Muscle layer of duodenum (tissue), 2 donors: ENCODE measurements around the gene BDH1.
"Not testable (repeated sequence)": the region's sequence is repeated elsewhere in the genome, so short reads cannot be mapped to it uniquely, and the experiment has no call there.

Experiments
- H3K27ac ChIP-seq: one replicate; pipeline ENCODE4 v1.7.0; 2013; ENCODE audit warnings: mild to moderate bottlenecking, low read length
- H3K27me3 ChIP-seq: one replicate; pipeline ENCODE4 v1.7.0; 2013; ENCODE audit warnings: low read depth, mild to moderate bottlenecking, control low read depth, low read length
- H3K36me3 ChIP-seq, 2 donors: one replicate each; pipeline ENCODE4 v1.7.0; 2013; ENCODE audit warnings: low read length in 2 of 2, control low read depth in 1 of 2, mild to moderate bottlenecking in 1 of 2; ENCODE audit not compliant: insufficient read depth in 2 of 2, control insufficient read depth in 1 of 2
- H3K4me1 ChIP-seq, 2 donors: one replicate each; pipeline ENCODE4 v1.7.0; 2013; ENCODE audit warnings: low read length in 2 of 2, mild to moderate bottlenecking in 2 of 2, control low read depth in 1 of 2, moderate library complexity in 1 of 2; ENCODE audit not compliant: insufficient read depth in 2 of 2, control insufficient read depth in 1 of 2
- H3K4me3 ChIP-seq, 2 donors: one replicate each; pipeline ENCODE4 v1.7.0; 2013; ENCODE audit warnings: low read length in 2 of 2, low read depth in 1 of 2, mild to moderate bottlenecking in 1 of 2
- H3K9me3 ChIP-seq, 2 donors: one replicate each; pipeline ENCODE4 v1.7.0; 2013; ENCODE audit warnings: low read length in 2 of 2, control low read depth in 1 of 2, mild to moderate bottlenecking in 1 of 2; ENCODE audit not compliant: control insufficient read depth in 1 of 2
- donor health status: healthy.

The BDH1 gene

GRCh38 chr3:197592361-197593045 is 36.7 kb upstream of the BDH1 start:
- H3K4me3 ChIP-seq, result no peak overlapping the region
- H3K27ac ChIP-seq, result no peak overlapping the region
- H3K4me1 ChIP-seq, result no peaks in the 10 kb centered on the region
- H3K36me3 ChIP-seq, result no peaks in the 10 kb centered on the region
- H3K27me3 ChIP-seq, result no peaks in the 10 kb centered on the region
- H3K9me3 ChIP-seq, result no peaks in the 10 kb centered on the region

DNA sequence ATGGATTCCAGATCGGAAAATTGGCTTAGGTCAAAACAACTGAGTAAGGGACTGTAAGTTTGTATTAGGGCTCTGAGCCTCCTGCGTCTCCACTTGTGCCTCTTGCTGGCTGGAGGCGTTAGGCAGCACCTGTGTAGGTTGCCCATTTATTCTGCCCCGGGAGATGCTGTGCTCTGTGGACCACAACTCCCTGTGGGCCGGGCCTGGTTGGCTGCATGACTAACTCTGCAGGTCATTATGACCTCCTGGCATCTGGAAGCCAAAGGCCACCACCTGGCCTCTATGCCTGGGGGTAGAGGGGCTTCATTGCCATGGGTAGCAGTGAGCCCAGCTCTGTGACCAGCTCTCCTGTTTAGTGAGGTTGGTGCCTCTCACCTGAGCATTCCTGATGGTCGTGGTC is 36.0 kb upstream of the BDH1 start:
- H3K4me3 ChIP-seq, result no peak overlapping the region
- no peaks in the 10 kb centered on the region for H3K36me3 ChIP-seq
- no peak overlapping the region for H3K27ac ChIP-seq
- H3K9me3 ChIP-seq, result no peaks in the 10 kb centered on the region
- H3K4me1 ChIP-seq, result no peaks in the 10 kb centered on the region
- no peaks in the 10 kb centered on the region for H3K27me3 ChIP-seq

- no peaks in the 10 kb centered on the region for H3K27me3 ChIP-seq
- no peaks in the 10 kb centered on the region for H3K9me3 ChIP-seq
- H3K27ac ChIP-seq, result peak overlapping the region; percentile 60
- H3K4me1 ChIP-seq, result no peaks in the 10 kb centered on the region
- no peak overlapping the region for H3K4me3 ChIP-seq
- no peaks in the 10 kb centered on the region for H3K36me3 ChIP-seq
Observed at GRCh38 chr3:197590313-197590962, 34.7 kb upstream of the BDH1 start.

DNA sequence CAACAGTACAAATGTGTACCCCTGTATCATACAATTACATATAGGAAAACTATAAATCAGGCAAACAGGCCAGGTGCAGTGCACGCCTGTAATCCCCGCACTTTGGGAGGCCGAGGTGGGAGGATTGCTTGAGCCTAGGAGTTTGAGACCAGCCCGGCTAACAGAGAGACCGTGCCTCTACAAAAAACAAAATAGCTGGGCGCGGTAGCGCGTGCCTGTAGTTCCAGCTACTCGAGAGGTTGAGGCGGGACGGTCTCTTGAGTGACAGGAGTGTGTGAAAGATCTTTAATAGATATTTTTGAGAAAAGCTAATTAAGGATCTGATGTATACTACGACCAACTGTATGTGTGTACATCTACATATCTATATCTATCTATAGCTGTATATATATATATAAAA is 33.8 kb upstream of the BDH1 start:
- no peaks in the 10 kb centered on the region for H3K9me3 ChIP-seq
- no peaks in the 10 kb centered on the region for H3K4me1 ChIP-seq
- no peaks in the 10 kb centered on the region for H3K27me3 ChIP-seq
- no peak overlapping the region for H3K27ac ChIP-seq
- no peak overlapping the region for H3K4me3 ChIP-seq
- H3K36me3 ChIP-seq, result no peaks in the 10 kb centered on the region

DNA sequence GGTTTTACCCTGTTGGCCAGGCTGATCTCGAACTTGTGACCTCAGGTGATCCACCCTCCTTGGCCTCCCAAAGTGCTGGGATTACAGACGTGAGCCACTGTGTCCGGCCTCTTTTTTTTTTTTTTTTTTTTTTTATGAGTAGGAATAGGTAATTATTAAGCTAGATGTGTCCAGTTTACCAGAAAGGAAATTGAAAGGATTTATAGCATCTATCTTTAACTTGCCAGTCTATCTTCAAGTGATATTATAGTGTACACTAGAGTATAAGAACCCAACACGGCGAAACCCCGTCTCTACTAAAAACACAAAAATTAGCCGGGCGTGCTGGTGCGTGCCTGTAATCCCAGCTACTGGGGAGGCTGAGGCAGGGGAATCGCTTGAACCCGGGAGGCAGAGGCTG is 31.0 kb upstream of the BDH1 start:
- H3K27ac ChIP-seq, H3K4me1 ChIP-seq, H3K4me3 ChIP-seq, H3K27me3 ChIP-seq, H3K9me3 ChIP-seq, H3K36me3 ChIP-seq: not testable (repeated sequence)

- no peaks in the 10 kb centered on the region for H3K27me3 ChIP-seq
- H3K36me3 ChIP-seq, result no peaks in the 10 kb centered on the region
- H3K4me3 ChIP-seq, result no peak overlapping the region
- H3K27ac ChIP-seq, result no peak overlapping the region
- no peaks in the 10 kb centered on the region for H3K4me1 ChIP-seq
- no peaks in the 10 kb centered on the region for H3K9me3 ChIP-seq
Observed at GRCh38 chr3:197586181-197586580, 30.4 kb upstream of the BDH1 start.

- no peak overlapping the region for H3K27ac ChIP-seq
- H3K4me1 ChIP-seq, result no peaks in the 10 kb centered on the region
- H3K27me3 ChIP-seq, result no peaks in the 10 kb centered on the region
- no peaks in the 10 kb centered on the region for H3K36me3 ChIP-seq
- H3K4me3 ChIP-seq, result no peak overlapping the region
- no peaks in the 10 kb centered on the region for H3K9me3 ChIP-seq
Observed at GRCh38 chr3:197584733-197585132, 29.0 kb upstream of the BDH1 start.

- Histone ChIP-seq H3K36me3 (peaks cover 0 to 4% of the 10 kb centered on the region in 2 donors), H3K27ac (no peak overlapping the region), H3K4me3 (no peak overlapping the region), H3K27me3 (no peaks in the 10 kb centered on the region), H3K4me1 (no peaks in the 10 kb centered on the region), H3K9me3 (no peaks in the 10 kb centered on the region)
Observed at GRCh38 chr3:197583371-197583770, 27.6 kb upstream of the BDH1 start.

GRCh38 chr3:197580253-197580691 is 24.5 kb upstream of the BDH1 start:
- Histone ChIP-seq H3K27ac (no peak overlapping the region), H3K4me1 (no peaks in the 10 kb centered on the region), H3K9me3 (no peaks in the 10 kb centered on the region), H3K4me3 (no peak overlapping the region), H3K36me3 (peaks cover 0 to 15% of the 10 kb centered on the region in 2 donors), H3K27me3 (no peaks in the 10 kb centered on the region)

DNA sequence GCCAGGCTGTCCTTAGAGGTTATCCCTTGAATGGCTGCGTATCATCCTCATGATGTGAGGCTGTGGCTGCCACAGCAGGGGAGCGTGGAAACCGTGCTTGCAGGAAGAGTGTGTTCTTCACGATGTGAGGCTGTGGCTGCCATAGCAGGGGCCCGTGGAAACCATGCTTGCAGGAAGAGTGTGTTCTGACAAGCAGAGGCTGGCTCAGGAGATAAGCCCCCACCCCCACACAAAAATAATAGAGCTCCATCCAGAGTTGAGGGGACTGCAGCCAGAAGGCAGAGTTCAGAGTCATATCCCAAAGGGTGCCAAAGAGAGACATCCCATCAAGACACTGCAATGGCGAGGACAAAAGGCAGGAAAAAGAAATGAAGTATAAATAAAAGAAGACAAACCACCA is 22.6 kb upstream of the BDH1 start:
- Histone ChIP-seq H3K9me3 (no peaks in the 10 kb centered on the region), H3K4me3 (no peak overlapping the region), H3K36me3 (peaks cover 0 to 15% of the 10 kb centered on the region in 2 donors), H3K4me1 (no peaks in the 10 kb centered on the region), H3K27ac (no peak overlapping the region), H3K27me3 (no peaks in the 10 kb centered on the region)

DNA sequence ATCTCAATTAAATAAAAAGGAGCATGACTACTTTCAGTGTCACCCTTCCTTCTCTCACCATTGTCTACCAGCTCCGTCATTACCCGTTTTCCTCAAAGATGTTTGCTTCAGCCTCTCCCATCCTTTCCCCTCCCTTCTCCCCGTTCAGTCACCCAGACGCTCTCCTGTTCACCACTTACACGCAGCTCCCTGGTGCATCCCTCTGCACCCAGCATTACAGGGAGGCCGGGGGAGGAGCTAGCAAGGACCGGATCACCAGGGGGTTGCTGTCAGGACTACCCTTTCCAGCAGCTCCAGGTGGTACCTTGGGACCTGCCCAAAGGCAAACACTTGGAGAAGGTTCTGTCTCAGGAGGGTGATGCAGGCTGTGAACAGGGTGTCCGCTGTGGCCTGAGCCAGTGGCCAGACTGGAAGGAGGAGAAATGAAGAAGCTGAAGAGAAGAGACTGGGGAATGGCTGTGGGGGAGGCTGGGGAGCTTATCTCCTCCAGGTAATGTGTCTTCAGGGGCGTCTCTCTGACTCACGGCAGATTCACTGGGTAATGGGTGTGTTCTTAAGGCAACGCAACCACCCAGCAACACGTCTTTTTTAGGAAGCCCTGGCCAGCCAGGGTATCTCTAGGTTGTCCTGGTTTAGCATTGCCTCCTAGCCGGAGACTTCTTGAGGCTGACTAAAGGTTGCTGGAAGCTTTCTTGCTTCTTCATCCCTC is 21.8 kb upstream of the BDH1 start:
- no peaks in the 10 kb centered on the region for H3K9me3 ChIP-seq
- peaks cover 0 to 15% of the 10 kb centered on the region in 2 donors for H3K36me3 ChIP-seq
- H3K27me3 ChIP-seq, result no peaks in the 10 kb centered on the region
- no peak overlapping the region for H3K27ac ChIP-seq
- H3K4me3 ChIP-seq, result no peak overlapping the region
- no peaks in the 10 kb centered on the region for H3K4me1 ChIP-seq
